HG03095 (cell line): ENCODE results near the gene ACAA2.
"Not testable (repeated sequence)": the region's sequence is repeated elsewhere in the genome, so short reads cannot be mapped to it uniquely, and the experiment has no call there.

Source experiments
- ATAC-seq: cut with Tn5 transposase; IDR thresholded peaks from one replicate; pipeline ENCODE4 v1.9.1; 2021; ENCODE audit warnings: moderate library complexity; ENCODE audit not compliant: unreplicated experiment

ACAA2 gene

DNA sequence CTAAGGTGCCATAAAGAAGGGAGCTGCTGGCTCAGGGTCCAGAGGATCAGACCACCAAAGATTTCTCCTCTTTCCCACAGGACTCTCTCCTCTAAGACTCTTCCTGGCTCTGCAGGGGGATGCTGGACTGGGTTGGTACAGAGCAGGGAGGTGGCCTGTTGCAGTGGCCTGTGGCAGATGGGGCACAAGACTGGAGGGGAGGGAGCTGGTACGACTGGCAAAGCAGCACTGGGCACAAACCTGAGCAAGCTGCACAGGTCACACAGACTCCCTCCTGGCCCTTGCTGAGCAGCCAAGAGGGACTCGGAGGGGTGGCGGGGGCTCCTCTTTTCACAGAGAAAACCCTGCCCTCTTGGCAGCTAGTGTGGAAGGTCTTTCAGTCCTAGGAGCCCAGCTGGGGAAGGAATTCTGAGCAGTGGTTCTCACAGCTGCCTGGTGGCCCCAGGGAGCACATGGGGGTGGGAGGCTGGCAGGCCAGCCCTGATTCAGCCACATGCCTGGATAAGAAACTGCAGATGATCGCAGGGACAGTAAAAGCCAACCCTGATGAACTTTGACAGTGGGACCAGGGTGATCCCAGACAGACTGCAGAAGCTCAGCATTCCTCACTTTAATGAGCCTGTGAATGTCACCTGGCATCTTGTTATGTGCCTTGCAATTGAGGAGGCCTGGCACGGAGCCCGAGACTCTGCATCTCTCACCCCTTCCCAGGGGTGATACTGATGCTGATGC lies 32.5 kb upstream of the ACAA2 start:
- no peak for ATAC-seq

DNA sequence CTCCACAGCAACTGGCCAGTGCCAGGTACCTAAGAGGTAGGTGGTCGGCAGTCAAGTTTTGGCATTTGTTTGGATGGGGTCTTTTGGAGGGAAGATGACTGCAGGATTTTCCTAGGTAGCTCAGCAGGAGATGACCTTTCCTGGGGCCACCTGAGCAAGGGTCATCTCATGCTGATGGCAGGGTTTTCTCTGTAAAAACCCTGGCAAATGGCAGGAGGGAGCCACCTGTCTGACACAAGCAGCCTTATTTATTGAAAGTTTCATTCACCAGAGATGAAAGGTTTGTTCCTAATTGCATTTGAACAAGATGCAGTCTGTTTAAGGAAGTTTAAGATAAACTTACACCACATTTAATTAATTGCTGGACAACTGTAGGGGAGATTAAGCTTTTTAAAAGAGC lies 31.6 kb upstream of the ACAA2 start:
- ATAC-seq, result no peak

- ATAC-seq, result no peak
These were observed 30.7 kb upstream of the ACAA2 start for GRCh38 chr18:49843778-49844625.

GRCh38 chr18:49843131-49843530 lies 29.8 kb upstream of the ACAA2 start:
- ATAC-seq, result no peak

GRCh38 chr18:49842656-49843055 lies 29.3 kb upstream of the ACAA2 start:
- no peak for ATAC-seq

DNA sequence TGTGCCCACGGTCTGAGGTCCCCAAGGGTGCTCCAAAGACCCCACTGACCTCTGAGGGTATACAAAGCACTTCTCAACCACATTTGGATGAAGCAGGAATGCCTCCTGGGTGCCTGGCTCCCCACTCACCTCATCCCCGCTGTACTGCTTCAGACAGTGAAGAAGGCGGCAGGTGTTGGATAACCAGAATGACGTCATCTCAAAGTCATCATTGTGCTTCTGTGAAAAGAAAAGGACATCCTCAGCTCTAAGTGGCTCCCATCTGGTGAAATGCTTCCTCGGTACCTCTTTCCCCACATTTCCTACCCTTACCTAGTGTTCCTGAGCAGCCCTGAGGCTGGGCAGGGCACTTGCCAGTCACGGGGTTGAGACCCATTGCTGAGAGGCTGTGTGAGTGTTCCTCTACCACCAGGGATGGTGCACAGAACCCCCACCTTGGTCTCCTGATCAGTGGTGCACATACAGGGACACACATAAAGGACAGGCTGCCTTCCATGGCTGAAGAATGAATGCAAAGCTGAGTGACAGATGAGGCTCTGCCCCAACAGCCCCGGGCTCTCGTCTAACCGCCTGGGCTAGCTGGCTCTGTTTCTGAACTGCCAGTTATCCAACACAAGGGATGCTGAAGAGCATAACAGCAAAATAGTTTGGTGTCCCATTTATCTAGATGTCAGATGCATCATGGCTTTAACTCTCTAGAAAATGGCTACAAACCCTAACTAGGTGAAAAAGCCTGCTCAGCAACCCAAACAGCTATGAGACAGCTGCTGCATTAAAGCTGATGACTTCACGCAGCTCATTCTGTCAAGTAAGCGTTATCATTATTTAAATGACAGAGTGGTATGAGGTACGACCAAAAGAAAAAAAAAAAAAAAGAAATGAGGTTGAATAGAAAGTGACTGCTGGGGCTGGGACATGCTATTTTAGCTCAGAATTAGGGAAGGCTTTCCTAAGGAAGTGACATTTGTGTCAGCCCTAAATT lies 28.2 kb upstream of the ACAA2 start:
- ATAC-seq, result no peak

DNA sequence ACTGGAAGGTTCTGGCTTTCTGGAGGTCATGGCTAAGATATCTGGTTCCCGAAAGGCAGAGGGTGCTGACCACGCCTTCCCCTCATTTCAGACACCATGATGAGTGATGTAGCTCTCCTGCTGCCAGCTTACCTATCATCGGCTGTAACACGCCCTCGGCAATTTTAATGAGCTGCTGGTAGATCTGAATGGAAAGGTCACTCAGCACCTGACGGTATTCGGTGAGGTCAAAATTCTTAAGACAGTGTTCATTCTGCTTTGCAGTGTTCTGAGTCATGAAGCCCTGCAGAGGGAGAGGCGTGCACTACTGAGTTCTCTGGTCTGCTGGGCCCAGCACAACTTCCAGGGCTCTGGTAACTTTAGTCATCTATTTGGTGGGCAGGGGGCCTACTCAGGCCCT lies 25.7 kb upstream of the ACAA2 start:
- no peak for ATAC-seq

GRCh38 chr18:49838381-49838780 lies 25.0 kb upstream of the ACAA2 start:
- ATAC-seq, result no peak

GRCh38 chr18:49837889-49838288 lies 24.6 kb upstream of the ACAA2 start:
- ATAC-seq, result no peak

GRCh38 chr18:49837316-49837835 lies 24.0 kb upstream of the ACAA2 start:
- not testable (repeated sequence) for ATAC-seq

DNA sequence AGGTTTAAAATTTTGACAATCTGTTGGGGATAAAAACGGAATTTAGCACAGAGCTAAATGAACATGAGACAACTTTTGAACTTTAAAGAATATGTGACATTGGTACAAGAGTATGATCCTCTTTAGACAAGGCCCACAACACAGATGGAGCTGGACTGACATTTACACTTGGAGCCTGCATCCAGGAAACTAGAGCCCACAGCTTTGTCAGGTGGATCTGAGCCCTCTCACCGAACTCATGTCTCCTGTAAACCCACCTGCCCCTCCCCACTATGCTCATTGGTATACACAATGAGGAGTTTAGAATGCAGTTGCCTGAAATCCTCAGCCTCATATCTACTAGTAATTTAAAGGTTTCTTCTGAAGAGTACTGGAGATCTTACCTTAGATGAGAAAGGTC lies 22.1 kb upstream of the ACAA2 start:
- ATAC-seq, result no peak

- no peak for ATAC-seq
These were observed 20.9 kb upstream of the ACAA2 start for GRCh38 chr18:49834258-49834657.

- no peak for ATAC-seq
These were observed 20.5 kb upstream of the ACAA2 start for GRCh38 chr18:49833814-49834213.

GRCh38 chr18:49832221-49832647 lies 18.9 kb upstream of the ACAA2 start:
- no peak for ATAC-seq

DNA sequence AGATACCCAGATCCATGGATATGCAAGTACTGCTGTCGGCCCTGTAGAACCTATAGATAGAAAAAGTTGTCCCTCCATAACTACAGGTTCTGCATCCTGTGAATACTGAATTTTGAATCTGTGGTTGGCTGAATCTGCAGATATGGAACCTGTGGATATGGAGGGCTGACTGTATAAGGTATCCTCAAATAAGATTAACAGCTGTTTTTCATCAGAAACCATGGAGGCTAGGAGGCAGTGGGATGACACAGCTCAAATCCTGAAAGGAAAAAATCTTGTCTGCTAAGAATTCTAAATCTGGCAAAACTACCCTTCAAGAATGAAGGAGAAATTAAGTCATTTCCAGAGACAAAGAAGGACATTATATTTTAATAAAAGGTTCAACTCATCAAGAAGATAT lies 14.7 kb upstream of the ACAA2 start:
- ATAC-seq, result no peak

DNA sequence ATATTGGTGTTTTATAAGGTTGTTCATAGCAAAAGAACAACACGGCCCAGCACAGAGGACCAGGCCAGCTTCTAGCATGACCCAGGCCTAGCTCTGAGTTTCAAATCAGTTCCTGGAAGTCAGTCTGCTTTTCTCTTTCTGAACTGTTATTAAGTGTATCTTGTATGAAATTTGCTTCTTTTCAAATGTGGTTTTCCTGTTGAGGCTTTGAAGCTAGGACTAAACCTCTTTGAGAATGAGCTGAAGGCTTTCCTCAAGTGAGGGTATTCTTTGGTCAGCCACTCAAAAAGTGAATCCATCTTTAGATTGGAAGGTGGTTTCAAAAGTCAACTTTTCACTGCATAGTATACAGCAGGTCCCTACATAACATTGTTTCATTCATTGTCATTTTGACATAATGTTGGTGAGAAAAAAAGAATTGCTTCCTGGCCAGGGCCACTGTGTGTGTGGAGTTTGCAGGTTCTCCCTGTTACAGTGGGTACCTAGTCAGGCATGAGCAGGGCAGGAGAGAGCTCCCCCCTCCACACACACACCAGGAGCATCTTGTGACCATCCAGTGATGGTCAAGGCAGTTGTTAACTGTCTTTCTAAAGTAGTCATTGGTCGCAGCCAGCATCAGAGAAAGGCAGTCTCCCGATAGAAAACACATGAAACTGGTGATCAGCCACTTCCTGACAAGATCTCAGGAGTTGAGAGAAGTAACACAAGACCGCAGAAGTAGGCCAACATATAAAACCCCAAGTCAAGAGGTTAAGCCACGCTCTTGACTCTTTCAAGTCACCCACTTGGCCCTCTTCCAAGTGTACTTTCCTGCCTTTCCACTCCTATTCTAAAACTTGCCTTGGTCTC lies 6.7 kb upstream of the ACAA2 start:
- ATAC-seq, result no peak

- ATAC-seq, result no peak
These were observed 5.8 kb upstream of the ACAA2 start for GRCh38 chr18:49819071-49819662.

- ATAC-seq, result no peak
These were observed 4.6 kb upstream of the ACAA2 start for GRCh38 chr18:49817947-49818346.

DNA sequence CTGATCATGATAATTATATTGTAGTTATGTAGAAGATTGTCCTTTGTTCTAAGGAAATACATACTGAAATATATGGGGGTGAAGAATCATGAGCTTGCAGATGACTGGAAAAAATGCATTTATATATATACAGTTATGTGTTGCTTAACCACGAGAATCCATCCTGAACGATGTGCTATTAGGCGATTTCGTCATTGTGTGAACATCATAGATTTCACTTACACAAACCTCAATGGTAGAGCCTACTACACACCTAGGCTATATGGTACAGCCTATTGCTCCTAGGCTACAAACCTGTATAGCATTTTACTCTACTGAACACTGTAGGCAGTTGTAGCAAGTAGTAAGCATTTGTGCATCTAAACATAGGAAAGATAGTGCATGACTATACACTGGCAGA lies 2.6 kb upstream of the ACAA2 start:
- ATAC-seq, result no peak

DNA sequence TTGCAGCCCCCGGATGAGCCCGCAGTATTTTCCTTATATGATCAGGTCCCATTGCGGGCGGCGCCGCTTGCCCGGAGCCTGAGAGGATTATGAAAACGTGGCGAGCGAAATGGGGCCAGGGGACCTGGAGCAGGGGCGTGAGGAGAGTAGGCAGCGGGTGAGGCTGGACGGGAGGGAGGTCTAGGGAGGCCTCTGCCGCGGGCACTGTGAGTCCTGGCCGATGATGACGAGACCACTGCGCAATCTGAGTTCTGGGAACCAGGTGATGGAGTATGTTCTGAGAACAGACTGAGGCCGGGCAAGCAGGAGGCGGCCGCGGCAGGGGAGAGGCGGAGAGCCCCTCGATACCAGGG lies 790 bp upstream of the ACAA2 start:
- peak; percentile 27 for ATAC-seq
